GM18505 (cell line): Measurements from ENCODE around the gene PRAMEF9.
"Not testable (repeated sequence)": the region's sequence is repeated elsewhere in the genome, so short reads cannot be mapped to it uniquely, and the experiment has no call there.

Source experiments
- ATAC-seq: cut with Tn5 transposase; IDR thresholded peaks from one replicate; pipeline ENCODE4 v1.9.1; 2021; ENCODE audit not compliant: unreplicated experiment
- POLR2A ChIP-seq: IDR thresholded peaks from 4 replicates; pipeline ENCODE4 v1.6.1; 2011; ENCODE audit warnings: borderline replicate concordance; ENCODE audit not compliant: insufficient read depth, insufficient read length; ENCODE audit errors: extremely low read depth

PRAMEF9 gene

DNA sequence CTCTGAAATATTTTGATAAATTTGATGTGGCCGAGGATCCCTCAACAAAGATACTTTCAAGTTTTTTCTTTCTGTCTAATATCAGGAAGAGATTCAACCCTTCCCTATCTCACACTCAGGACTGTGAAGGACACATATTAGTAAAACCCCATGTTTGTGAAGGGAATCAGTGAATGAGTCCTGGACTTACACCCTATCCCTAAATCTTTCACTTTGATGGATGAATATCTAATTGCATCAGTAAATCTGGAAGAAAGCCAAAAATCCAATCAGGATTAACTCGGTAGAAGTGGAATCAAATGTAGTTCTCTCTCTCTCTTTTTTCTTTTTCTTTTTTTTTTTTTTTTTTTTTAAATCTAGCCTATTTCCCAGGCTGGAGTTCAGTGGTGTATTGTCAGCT is at the start of gene PRAMEF9:
TSS of gene PRAMEF9 (plus strand) at position 301 of the 400 bp plus-strand sequence. CDS start 3,433 bp downstream, outside the sequence.
- not testable (repeated sequence) for ATAC-seq

DNA sequence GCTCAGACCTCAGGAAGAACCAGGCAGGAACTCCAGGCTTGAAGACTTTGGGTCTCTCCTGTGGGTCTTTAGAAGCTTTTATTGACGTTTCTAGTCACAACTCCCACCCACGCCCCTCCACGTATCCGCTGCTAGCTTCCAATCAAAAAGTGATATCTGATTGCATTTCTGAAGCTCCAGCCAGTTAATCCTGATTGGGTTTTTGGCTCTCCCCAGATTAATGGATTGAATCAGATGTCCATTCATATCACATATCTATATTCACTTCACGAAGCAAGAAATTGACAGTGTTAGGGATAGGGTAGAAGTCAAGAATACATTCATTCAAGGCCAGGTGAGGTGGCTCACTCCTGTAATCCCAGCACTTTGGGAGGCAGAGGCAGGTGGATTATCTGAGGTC is 15.7 kb upstream of the PRAMEF9 start, which contains the start of gene PRAMEF26:
TSS of gene PRAMEF26 (minus strand) at position 101 of the 400 bp plus-strand sequence. CDS start 2,914 bp downstream, outside the sequence.
- ATAC-seq: not testable (repeated sequence)

DNA sequence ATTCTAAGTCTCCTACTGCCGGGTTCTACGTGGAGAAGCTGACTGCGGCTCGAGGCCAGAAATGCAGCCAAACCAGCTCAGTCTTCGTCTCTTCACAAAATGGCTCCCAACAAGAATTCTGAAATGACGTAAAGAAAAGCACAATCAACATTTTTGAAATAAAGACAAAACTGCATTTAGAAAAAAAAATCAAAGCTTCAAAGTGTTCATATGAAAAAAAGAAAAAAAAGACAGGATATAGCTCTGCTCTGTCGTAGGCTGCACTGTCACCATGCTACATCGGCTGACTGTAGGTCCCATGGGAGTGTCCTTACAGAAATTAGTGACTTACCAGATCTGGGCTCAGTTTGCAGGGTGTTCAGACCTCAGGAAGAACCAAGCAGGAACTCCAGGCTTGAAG is 6.1 kb upstream of the PRAMEF9 start, which contains the start of gene HNRNPCL4:
TSS of gene HNRNPCL4 (minus strand) at position 101 of the 400 bp plus-strand sequence. CDS start 164 bp downstream, outside the sequence.
- not testable (repeated sequence) for ATAC-seq

DNA sequence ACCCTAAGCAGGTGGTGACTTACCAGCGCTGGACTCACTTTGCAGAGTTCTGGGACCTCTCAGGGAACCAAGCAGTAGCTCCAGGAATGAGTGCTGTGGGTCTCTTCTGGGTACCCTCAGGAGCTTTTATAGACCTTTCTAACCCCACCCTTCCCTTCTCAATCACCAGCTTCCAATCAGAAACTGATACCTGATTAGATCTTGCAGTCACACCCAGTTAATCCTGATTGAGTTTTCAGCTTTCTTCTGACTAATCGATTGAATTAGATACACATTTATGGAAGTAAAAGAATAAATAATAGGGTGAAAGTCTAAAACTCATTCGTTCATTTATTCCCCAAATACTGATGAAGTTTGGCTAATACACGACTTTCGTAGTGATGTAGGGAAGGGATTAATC is 29.7 kb downstream of the PRAMEF9 start, which contains the start of gene PRAMEF13:
TSS of gene PRAMEF13 (minus strand) at position 101 of the 400 bp plus-strand sequence. CDS start 1,820 bp downstream, outside the sequence.
- ATAC-seq: not testable (repeated sequence)

DNA sequence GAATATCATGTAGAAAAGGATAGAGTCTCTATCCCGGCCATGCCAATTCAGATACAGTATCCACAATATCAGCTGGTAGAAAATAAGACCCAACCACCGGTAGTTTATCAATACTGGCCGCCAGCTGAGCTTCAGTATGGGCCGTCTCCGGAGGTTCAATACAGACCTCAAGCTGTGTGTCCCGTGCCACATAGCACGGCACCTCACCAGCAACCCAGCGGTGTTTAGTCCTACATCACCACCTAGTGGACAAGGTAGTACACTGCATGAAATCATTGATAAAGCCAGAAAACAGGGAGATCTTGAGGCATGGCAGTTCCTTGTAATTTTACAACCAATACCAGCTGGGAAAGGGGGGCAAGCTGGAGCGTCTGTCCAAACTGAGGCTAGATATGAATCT is 37.1 kb downstream of the PRAMEF9 start:
- not testable (repeated sequence) for ATAC-seq

DNA sequence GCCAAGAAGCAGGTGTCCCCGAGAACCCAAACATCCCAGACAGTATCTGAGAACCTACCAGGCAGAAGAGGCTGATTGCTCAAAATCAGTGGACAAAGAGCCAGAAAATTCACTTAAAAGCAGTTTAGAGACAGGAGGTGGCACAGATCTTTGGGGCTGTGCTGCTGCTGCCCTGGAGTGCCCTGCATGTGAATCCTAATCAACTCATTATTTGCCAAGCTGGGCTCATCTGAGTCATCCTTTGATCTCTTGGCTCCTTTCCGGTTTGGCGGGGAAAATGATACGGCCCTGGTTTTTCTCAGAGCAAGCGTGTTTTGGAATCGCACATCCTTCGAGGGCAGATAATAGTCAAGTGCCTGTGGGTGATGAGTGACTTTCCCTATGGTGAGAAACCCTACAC is 45.0 kb downstream of the PRAMEF9 start:
- not testable (repeated sequence) for ATAC-seq

DNA sequence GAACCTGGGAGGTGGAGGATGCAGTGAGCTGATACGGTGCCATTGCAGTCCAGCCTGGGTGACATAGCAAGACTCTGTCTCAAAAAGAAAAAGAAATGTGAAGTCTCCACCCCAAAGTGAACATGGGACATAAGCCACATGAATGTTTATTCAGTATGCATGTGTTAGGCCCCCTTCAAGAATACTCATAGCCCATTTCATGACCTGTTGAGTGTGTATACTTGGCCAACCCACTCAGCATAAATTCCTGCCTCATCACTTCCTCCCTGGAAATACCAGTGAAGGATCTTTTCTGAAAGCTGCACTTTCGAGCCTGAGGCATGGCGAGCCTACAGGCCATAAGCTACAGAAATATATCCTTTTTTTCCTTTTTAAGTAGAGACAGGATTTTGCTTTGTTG is 47.6 kb downstream of the PRAMEF9 start:
- ATAC-seq: not testable (repeated sequence)

DNA sequence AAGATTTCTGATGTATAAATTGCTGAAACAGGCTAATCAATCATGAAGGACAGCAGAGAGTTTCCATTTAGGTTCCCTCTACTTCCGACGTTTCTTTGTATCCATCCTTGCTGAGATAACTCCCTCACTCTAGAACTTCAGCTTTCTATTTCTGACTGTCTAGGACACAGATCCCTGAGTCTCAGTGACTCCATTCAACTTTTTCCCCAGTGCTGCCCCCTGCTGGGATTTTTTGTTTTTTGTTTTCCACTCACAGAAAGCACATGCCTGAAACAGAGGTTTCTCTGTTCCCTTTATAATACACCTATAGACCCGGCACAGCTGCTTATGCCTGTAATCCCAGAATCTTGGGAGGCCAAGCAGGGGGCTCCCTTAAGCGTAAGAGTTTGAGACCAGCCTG is 51.1 kb downstream of the PRAMEF9 start:
- ATAC-seq: not testable (repeated sequence)

DNA sequence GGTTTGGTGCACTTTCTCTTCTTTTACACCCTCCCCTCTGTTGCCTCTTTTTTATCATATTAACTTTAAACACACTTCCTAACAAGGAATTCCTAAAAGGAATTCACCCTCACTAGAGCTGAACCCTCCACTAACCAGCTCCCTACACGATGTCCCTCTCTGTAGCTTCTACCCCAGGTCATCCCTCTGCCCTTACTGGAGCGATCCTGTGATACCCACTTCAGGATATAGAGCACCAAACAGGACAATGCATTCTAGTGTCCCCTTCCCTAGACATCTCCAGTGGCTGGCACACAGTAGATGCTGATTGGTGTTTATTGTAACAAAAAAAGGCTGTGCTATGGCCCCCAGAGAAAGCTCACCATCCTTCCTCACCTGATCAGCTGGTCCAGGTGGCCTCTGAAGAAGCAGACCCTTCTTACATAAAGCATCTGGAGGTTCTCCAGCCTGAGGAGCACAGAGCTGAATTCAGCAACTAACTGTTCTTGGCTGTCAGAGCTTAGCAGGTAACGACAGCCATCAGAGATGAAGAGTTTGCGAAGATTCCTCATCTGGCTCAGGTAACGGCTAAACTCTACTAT is 52.9 kb downstream of the PRAMEF9 start:
- no peak for ATAC-seq

DNA sequence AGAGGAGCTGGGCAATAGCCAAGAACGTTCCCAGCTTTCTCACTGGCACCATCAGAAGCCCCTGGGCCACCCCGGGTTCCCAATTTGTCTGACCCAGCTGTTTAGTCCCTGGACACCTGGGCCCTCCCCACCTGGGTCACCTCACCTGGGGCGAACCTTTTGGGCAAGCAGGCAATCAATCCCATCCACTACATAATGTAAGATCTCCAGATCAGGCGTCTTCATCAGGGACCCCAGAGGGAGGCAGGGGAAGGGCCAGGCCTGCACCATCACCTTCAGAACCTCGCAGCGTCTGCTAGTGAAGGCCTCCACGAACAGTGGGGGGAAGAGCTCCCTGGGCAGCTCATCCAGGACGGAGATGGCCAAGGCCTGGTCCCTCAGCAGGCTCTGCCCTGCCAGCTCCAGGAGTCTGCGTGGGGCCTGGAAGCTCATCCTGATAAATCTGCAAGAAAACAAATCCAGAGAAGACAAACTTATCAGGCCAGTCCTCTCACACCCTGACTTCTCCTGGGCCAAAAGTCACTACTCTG is 54.1 kb downstream of the PRAMEF9 start, which contains the start of gene PRAMEF18:
TSS of gene PRAMEF18 (minus strand) at position 480 of the 530 bp plus-strand sequence. CDS start at position 432, 48 bp downstream.
- ATAC-seq: not testable (repeated sequence)

More for the DNA sequence above, 52.9 kb downstream of the PRAMEF9 start:
- TF ChIP-seq POLR2A: no peak

DNA sequence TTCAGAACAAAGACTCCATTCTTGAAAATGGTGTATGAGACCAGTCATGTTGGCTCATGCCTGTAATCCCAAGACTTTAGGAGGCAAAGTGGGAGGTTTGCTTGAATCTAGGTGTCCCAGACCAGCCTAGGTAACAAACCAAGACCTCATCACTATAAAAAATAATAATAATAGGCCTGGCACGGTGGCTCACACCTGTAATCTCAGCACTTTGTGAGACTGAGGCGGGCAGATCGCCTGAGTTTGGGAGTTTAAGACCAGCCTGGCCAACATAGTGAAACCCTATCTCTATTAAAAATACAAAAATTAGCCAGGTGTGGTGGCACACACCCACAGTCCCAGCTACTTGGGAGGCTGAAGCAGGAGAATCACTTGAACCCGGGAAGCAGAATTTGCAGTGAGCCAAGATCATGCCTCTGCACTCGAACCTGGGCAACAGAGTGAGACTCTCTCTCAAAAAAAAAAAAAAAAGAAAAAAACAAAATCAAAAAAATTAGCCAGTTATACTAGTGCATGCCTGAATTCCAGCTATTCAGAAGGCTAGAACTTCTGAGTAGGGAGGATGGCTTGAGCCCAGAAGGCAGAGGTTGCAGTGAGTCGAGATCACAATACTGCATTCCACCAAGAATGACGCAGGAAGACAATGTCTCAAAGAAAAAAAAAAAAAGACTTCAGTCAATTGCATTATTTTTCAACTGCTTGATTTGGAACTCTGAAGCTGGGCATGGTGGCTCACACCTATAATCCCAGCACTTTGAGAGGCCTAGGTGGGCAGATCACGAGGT is 55.8 kb downstream of the PRAMEF9 start:
- not testable (repeated sequence) for ATAC-seq

DNA sequence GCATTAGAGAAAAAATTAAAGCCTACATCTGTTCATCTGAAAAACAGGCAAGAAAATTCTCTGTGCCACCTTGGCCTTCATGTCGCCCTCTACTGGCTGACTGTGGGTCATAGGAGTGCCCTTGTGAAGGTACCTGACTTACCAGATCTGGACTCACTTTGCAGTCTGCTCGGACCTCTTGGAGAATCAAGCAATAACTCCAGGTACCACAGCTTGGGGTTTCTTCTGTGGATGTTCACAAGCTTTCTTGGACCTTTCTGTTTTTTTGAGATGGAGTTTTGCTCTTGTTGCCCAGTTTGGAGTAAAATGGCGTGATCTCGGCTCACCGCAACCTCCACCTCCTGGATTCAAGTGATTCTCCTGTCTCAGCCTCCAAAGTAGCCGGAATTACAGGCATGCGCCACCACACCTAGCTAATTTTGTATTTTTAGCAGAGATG is 56.7 kb downstream of the PRAMEF9 start:
- no peak for ATAC-seq
- TF ChIP-seq POLR2A: no peak
